OCI-LY3 (cell line): ENCODE data around the gene TBC1D1.

Experiments used
- EZH2phosphoT487 ChIP-seq: fragments of 200-600 bp; shearing (Covaris generic); IDR thresholded peaks from 2 replicates; pipeline ENCODE4 v1.6.1; 2018; ENCODE audit warnings: antibody characterized with exemption, mixed run types, low read depth
- TF ChIP-seq, protein P1 (sequence below): fragments of 200-600, 300-600 bp; sonication (generic); IDR thresholded peaks from 2 replicates; pipeline ENCODE4 v1.5.1; 2014; ENCODE audit warnings: antibody characterized with exemption, low read length, low read depth

DNA sequence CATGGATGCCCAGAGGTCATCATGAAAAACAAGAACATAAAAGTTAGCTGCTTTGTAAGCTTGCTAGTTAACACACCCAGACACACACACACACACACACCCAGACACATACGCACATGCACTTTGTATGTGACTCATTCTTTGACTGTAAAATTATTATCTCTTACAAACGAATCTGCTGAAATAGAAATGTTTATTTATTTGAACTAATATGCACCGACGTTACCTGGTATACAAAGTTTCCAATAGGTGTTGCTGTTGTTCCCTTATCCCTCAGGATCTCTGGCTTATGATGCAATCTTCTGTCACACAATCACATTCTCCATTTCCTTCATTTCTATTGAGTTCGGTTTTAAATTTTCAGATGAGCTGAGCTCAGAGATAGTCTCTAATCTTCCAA lies 278.6 kb downstream of the TBC1D1 start:
- TF ChIP-seq, protein P1, sequence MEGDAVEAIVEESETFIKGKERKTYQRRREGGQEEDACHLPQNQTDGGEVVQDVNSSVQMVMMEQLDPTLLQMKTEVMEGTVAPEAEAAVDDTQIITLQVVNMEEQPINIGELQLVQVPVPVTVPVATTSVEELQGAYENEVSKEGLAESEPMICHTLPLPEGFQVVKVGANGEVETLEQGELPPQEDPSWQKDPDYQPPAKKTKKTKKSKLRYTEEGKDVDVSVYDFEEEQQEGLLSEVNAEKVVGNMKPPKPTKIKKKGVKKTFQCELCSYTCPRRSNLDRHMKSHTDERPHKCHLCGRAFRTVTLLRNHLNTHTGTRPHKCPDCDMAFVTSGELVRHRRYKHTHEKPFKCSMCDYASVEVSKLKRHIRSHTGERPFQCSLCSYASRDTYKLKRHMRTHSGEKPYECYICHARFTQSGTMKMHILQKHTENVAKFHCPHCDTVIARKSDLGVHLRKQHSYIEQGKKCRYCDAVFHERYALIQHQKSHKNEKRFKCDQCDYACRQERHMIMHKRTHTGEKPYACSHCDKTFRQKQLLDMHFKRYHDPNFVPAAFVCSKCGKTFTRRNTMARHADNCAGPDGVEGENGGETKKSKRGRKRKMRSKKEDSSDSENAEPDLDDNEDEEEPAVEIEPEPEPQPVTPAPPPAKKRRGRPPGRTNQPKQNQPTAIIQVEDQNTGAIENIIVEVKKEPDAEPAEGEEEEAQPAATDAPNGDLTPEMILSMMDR = no peak
- no peak for TF ChIP-seq EZH2phosphoT487
